ENCODE measurements around the gene BTNL9.
"Not testable (repeated sequence)": the region's sequence is repeated elsewhere in the genome, so short reads cannot be mapped to it uniquely, and the experiment has no call there.

Gene BTNL9

GRCh38 chr5:181063514-181063913, 23.4 kb downstream of the BTNL9 start:
- no peak for DNase-seq

DNA sequence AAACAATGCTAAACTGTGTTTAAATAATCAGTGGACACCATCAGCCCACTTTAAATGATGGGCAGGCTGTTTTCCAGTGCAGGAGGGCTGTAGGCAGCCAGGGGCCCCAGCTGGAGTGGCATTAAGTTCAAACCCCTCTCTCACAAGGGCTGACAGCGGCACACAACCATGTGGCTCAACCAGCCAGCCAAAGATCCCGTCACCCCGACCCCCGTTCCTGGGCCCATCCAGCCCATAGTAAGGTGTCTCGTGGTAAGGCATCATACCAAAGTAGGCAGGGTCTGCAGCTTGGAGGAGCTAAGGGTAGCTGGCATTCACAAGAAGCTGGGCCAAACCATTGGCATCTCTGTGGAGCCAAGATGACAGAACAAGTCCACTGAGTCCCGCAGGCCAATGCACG, 24.9 kb downstream of the BTNL9 start:
- no peak for DNase-seq

DNA sequence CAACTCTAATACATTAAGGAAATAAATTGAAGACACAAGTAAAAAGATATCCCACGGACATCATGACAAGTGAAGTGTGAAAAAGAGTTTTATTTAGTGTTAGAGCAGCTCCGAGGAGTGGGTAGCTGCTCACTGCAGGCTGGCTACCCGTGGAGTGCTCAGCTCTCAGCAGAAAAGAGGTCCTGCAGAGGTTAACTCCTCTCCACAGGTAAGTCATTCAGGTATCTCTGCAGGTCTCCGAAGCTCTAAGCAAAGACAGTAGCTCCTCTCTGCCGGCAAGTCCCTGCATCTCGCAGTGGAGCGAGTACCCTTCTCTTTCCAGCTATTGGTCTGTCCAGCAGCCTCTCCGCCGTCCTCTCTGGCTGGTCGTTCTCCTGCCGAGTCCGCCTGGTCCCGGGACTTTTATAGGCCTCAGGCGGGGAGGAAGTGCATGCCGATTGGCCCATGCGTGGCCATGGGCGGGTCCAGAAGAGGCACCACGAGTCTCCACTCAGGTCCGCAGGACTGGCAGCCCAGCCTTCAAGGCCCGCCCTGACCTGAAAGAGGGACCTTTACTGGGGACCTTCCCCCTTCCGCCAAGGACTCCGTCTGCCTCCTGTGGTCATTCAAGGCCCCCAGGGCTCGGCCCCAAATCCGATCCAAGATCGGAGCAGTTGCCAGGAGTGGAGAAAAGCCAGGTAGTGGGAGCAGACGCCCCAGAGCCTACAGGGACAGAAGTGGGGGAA, 29.9 kb downstream of the BTNL9 start:
- DNase-seq, result no peak

GRCh38 chr5:181070523-181070922, 30.5 kb downstream of the BTNL9 start:
- no peak for DNase-seq

GRCh38 chr5:181071257-181071656, 31.2 kb downstream of the BTNL9 start:
- DNase-seq, result no peak

DNA sequence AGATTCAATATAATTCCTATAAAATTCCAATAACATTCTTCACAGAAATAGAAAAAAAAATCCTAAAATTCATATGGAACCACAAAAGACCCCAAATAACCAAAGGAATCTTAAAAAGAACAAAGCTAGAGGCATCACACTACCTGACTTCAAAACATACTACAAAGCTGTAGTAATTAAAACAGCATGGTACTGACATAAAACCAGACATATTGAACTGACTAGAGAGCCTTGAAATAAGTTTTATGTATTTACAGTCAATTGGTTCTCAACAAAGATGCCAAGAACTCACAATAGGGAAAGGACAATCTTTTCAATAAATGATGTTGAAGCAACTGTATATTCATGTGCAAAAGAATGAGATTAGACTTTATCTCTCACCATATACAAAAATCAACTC, 36.9 kb downstream of the BTNL9 start:
- DNase-seq, result no peak

GRCh38 chr5:181081989-181082388, 41.9 kb downstream of the BTNL9 start:
- no peak for DNase-seq

GRCh38 chr5:181084621-181085195, 44.6 kb downstream of the BTNL9 start:
- no peak for DNase-seq

- DNase-seq, result no peak
These were observed 46.2 kb downstream of the BTNL9 start for GRCh38 chr5:181086026-181086883.

GRCh38 chr5:181086884-181087205, 46.8 kb downstream of the BTNL9 start:
- no peak for DNase-seq

DNA sequence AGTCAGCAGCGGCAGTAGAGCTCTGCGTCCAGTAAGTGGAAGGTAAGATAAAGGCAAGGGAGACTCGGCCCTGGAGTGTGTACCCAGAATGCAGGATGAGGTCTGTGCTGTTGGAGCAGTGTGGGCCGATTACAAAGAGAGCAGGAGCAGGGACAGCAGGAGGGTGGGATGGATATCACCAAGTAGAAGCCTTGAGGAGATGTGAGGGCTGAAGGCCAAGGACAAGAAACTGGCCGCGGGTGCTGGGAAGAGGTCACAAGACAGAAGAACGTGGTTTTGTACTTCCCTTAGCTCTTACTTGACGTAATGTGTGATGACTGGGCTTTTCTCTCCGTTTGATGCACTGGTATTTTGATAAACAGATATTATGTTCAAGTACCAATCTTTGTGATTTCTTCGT, 47.2 kb downstream of the BTNL9 start:
- DNase-seq, result no peak

GRCh38 chr5:181088289-181088688, 48.2 kb downstream of the BTNL9 start:
- no peak for DNase-seq

GRCh38 chr5:181092428-181092827, 52.4 kb downstream of the BTNL9 start:
- no peak for DNase-seq

GRCh38 chr5:181095162-181095561, 55.1 kb downstream of the BTNL9 start:
- DNase-seq, result not testable (repeated sequence)

GRCh38 chr5:181096721-181097382, 56.8 kb downstream of the BTNL9 start:
- not testable (repeated sequence) for DNase-seq

GRCh38 chr5:181097383-181097753, 57.3 kb downstream of the BTNL9 start:
- not testable (repeated sequence) for DNase-seq

DNA sequence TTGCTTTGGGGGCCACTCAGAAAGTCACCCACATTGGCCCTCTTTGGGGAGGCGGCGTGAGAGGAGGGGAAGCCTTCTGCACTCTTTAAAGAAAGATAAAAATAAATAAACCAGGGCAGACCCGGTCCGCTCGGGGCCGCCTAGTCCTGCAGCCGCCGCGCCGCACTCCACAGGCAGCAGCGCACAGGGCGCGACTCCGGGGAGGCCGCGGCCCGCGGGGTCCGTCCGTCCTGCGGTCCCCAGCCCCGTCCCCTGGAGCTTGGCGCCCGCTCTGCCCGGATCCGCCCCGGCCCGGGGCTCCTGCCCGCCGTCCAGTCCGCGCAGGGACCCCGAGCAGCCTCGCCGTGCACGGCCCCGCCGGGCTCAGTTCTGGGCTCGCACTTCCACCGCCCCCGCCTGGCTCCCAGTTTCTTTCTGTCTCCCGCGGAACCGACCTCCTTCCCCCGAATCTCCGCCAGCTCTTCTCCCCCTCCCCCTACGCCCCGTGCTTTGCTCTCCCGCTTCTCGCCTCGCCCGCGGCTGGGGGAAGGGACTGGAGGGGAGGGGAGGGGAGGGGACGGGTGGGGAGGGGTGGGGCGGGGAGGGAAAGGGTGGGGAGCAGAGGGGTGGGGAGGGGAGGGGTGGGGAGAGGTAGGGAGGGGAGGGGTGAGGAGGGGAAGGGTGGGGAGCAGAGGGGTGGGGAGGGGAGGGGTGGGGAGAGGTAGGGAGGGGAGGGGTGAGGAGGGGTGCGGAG, 57.9 kb downstream of the BTNL9 start:
- DNase-seq, result not testable (repeated sequence)

- no peak for DNase-seq
These were observed 58.9 kb downstream of the BTNL9 start for GRCh38 chr5:181098762-181099601.

DNA sequence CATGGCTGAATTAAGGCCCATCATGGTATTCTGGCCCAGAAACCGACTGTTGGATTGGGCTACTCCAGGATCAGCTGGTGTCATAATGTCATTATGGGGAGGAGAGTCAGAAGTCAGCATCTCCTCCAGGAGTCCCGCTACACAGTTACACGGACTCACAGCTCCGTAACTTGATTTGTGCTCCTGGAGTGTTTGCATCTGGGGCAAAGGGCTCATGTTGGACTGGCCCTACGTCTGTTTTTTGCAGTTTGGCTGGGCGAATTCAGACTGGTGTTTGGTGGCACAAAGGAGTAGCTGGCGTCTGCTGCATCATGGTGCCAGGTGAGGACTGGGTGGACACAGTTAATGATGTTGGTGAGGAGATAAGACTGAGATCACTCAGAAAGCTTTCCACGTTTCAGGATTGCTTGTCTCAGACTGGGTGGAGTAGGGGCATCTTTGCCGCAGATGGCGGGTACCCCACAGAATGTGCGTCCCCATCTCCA, 59.6 kb downstream of the BTNL9 start:
- no peak for DNase-seq

- no peak for DNase-seq
These were observed 60.2 kb downstream of the BTNL9 start for GRCh38 chr5:181100121-181100875.

Data from CD4-positive, alpha-beta T cell treated with Interleukin-17A for 1 hour (primary cell).